Activated CD8-positive, alpha-beta memory T cell treated with anti-CD3 and anti-CD28 coated beads for 24 hours (primary cell): ENCODE results near the gene RGS10.

Source experiments
- DNase-seq: peaks from one replicate; pipeline ENCODE4 v3.0.0-alpha.2; 2020

Gene RGS10

DNA sequence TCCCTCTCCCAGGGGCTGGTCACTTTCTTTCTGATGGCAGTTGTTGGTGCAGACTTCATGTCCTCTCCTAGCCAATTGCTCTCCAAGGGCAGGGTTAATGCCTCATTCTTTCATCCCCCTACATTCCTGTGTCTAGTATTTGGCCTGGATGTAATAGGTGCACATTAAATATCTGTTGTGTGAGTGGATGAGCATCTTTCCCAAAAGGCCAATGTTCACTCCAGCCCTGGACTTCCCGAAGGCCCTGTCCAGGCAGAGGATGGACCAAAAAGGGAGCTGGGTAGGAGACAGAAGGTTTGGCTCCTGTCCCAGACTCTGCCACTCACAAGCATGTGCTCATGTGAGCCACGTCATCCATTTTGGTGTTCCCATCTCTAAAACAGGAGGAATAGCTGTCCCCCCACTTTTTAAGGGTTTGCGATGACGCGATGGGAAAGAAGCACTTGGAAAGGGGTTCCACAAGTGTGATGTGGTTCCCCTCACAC is 47.5 kb downstream of the RGS10 start:
- DNase-seq, result no peak

DNA sequence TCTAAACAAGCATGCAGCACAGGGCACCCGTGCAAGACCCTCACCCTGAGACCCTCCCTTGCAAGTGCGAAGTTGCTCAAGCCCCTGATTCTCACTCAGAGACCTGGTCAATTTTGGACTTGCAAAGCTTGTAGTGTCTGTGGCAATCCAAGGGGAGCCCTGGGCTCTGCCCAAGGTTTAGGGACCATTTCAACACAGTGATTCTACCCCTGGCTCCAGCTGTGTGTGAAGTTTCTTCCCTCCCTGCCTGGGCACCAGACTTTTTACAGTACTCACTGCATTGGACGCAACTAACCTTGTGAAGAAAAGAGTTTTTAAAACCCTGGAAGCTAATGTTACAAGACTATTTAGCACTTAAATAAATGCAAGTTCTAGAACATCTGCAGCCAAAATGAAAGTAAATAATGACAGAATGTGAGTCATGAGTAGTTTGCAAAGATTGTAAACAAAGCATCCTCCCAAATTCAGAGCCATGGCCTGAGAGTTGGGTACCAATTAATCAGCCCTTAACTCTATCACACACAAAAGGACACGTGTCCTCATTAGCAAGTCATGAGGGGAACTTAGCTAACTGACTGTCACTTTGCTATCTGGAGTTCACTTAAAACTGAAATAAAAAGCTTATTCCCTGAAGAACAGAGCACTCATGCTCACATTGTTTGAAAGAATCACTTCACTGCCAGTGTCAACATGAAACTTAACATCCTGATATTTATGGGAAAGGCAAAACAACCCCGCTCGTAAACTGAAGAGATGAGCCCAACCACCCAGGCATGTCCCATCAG is 48.1 kb downstream of the RGS10 start:
- no peak for DNase-seq

GRCh38 chr10:119493155-119493554 is 49.4 kb downstream of the RGS10 start:
- no peak for DNase-seq

GRCh38 chr10:119491966-119492757 is 50.4 kb downstream of the RGS10 start:
- no peak for DNase-seq

DNA sequence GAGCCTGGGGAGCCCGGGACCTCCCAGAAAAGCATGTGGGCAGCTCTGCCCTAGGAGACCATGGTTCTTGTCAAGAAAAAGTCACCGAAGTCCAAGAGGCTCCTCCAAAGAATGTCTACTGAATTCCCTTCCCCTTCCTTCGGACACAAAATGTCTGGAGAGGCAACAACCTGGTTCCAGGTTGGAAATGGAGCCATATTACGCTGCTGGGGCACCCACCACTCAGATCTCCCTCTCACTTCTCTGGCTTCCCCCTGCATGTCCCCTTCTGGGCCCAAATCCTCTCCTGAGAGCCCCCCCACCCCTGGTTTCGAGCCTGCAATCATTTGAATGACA is 52.6 kb downstream of the RGS10 start:
- DNase-seq, result no peak

DNA sequence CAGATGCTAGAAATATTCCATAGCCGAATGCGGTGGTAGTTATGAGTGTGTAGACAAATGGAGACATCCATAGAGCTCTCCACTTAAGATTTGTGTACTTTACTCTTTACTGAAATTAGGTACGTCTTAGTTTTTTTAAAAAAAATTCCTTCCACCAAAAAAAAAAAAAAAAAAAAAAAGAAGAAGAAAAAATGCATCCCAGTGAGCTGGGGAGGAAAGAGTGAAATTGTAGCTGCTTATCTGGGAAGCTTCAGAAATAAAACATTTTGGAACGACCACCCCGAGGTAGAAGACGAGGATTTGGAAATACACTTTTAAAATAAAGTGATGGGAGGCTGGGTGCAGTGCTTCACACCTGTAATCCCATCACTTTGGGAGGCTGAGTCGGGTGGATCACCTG is 53.8 kb downstream of the RGS10 start:
- no peak for DNase-seq

DNA sequence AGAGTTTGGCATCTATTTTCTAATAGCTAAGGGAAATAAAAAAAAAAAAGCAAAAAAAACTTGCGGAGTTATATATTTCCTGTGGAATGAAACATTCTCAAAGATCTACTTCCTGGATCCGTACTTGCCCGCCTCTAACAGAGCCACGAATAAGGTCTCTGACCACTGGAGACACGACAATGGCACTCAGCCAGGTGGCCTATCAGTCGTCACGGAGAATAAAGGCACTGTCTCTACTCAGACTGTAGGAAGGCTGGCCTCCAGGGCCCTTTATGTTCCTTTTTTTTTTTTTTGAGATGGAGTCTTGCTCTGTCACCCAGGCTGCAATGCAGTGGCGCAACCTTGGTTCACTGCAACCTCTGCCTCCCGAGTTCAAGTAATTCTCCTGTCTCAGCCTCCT is 58.7 kb downstream of the RGS10 start:
- DNase-seq, result no peak

DNA sequence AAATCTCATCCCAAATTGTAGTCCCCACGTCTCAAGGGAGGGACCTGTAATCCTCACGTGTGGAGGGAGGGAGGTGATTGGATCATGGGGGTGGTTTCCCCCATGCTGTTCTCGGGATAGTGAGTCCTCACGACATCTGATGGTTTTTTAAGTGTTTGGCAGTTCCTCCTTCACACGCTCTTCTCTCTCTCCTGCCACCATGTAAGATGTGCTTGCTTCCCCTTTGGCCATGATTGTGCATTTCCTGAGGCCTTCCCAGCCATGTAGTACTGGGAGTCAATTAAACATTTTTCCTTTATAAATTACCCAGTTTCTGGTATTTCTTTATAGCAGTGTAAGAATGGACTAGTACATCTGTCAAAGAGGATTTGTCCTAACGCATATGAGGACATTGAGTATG is 59.5 kb downstream of the RGS10 start:
- no peak for DNase-seq

DNA sequence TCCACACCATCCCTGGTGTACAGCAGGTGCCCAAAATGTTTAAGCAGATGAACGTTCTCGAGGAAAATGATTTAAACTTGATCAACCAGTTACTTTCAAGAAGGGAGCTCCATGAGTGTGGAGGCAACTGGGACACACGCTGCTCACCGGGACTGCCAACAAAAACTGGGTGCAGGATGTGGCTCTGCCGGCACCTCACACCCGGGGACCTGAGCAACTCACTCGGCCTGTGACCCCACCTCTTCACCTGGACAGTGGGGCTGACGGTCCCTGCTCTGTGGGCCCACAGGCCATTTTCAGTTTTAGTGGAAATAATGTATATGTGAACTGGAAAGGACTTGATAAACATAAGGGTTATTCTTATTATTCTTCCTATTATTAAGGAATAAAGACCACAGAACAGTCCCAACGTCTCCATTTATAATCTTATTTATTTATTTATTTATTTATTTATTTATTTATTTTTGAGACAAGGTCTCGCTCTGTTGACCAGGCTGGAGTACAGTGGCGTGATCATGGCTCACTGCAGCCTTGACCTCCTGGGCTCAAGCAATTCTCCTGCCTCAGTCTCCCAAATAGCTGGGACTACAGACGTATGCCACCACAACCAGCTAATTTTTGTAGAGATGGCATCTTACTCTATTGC is 60.6 kb downstream of the RGS10 start:
- DNase-seq, result no peak

- no peak for DNase-seq
Measured at GRCh38 chr10:119480667-119481066, 61.9 kb downstream of the RGS10 start.

DNA sequence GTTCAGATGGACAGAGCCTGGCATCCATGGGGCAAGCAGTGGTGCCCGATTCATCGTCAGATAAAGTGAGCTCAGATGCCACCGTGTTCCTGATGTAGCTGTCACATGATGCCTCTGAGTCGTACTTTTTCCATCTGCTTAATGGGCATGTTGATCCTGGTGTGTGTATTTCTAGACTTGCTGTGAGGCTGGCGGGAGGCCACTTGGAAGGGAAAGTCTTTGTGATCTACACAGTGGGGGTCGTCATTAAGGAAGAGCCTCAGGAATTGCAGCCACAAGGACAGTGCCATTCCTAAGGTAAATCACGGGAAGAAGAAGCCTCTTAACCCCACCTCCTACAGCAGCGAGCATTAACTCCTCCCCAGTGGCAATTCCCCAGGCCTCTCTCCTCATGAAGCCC is 63.0 kb downstream of the RGS10 start:
- DNase-seq, result no peak

DNA sequence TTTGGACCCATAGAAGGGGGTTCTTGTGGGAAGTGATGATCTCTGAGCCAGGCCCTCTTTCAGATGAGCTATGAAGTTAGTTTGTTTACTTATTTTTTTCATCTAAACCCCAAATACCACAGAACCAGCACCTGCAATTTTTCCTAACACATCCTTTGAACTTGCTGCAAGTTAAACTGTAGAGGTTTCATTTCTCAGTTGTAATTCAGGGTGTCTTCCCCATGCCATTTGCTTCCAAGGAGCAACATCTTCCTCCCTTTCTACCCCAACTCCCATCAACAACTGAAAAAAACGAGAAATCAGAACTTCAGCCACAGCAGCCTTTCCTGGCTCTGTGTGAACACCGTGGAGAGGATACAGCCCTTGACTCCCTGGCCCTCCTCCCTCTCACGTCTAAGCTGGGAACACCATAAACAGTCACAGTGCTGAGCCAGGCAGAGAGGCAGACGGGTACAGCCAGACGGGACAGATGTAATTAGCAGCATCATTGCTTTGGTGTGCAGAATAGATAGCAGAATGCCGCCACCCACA is 63.6 kb downstream of the RGS10 start:
- no peak for DNase-seq

DNA sequence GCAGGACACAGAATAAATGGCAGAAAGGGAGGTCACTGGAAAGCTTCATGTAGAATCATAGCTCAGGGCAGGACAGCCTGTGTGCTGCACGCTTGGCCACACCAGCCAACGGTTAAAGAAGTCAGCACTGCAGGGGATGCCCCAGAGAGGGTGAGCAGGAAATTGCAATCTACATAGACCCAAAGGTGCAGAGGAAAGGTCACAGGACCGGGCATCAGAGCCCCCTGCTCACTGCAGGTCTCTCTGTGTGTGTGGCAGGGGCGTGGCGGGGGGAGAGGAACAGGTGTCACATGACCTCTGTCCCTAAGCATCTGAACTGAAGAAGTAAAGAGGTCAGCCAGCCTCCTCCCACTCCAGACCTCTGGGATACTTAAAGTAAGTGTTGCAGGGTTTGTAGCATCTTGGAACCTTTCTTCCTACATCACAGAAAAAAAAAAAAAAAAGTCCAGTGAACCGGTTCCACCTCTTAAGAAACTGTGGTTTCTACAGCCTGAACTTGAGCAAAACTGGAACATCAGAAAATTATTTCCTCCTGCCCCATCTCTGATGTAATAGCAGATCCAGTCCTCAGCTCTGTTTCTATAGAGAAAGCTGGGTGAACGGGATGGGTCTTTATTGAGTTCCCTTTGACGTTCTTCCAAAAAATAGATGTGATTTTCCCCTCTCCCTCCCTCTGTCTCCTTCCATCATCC is 64.3 kb downstream of the RGS10 start:
- peak; percentile 66 for DNase-seq

DNA sequence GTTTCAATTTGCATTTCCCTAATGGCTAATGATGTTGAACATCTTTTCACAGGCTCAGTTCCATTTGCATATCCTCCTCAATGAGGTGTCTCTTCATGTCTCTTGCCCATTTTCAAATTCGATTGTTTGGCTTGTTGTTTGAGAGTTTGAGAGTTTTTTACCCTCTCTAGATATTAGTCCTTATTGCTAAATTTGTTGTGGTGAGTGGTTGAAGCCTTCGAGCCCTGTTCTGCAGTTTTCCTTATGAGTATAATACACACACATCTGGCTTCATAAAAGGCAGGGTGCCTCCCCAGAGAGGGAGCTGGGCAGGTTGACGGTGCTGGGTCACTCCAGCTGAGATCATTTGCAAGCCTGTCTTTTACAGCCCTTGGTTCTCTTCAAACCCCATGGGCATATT is 65.1 kb downstream of the RGS10 start:
- no peak for DNase-seq

DNA sequence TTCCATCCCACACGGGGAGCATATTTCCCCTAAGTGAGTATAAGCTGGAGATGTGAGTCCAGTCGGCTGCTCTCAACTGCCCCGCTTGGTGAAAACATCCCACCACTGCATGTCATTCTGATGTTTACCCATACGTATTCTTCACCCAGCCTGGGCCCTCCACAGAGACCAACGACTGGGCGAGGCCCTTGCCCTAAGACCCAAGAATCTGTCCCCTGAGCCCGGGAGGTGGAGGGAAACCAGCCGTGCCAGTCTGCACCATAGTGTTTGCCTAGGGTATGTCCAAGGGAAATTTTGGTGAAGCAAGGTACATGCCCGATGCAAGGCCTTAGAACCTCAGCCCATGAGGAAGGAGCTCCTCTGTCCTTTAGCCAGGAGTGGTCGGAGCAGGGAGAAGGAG is 67.9 kb downstream of the RGS10 start:
- DNase-seq, result no peak

GRCh38 chr10:119473771-119474170 is 68.7 kb downstream of the RGS10 start:
- DNase-seq, result no peak

DNA sequence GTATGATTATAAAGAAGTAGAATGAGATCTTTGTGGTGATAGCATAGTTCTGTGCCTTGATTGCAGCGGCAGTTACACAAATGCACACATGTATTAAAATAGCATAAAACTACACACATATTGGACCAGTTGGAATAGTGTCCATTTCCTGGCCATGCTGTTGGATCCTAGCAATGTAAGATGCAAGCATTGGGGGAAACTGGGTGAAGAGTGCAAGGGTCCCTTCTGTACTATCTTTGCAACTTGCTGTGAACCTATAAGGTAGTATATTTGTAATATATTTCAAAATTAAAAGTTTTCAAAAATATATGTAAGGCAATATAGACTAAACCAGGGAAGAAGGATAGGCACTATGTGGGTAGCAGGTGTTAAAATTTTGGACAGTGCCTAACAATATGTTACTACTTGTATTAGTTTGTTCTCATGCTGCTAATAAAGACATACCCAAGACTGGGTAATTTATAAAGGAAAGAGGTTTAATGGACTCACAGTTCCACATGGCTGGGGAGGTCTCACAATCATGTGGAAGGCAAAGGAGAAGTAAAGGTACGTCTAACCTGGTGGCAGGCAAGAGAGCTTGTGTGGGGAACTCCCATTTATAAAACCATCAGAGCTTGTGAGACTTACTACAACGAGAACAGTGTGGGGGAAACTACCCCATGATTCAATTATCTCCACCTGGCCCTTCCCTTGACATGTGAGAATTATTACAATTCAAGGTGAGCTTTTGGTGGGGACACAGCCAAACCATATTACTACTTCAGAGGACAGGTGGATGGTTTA is 71.4 kb downstream of the RGS10 start:
- no peak for DNase-seq

DNA sequence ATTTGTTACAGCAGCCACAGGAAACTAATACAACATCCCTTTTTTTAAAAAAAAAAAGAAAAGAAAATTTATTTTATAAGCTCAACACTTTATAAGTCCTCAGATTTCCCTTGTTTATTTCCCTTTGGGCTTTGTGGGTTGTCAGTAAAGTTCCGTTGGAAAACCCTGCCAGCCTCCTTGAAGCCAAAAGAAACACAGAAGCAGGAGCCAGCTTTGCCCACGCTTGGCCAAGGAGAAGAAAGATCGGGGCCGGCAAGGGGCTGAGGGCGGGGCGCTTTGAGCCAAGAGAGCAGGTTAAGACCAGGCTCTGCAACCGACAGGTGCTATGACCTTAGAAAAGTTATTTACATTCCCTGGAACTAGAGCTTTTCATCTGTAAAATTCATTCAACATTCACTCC is 72.7 kb downstream of the RGS10 start:
- DNase-seq, result no peak

DNA sequence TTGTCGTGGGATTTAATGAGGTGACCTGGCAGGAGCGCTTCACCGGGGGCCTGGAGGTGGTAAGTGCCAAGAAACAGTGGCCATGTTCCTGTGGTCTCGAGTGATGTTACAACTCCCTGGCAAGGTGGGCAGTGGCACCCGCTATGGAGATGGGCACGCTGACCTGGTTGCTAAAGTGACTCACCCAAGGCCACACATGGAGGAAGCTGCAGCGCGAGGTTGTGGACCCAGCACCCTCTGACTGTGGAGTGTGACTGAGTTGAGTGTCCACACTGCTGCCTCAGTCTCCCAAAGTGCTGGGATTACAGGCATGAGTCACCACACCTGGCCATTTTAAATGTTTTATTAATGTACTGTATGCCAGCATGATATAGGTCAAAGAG is 73.2 kb downstream of the RGS10 start:
- DNase-seq, result no peak

GRCh38 chr10:119468542-119469324 is 73.8 kb downstream of the RGS10 start:
- DNase-seq, result no peak

- DNase-seq, result no peak
Measured at GRCh38 chr10:119466655-119467054, 75.9 kb downstream of the RGS10 start.
